MM.1S (cell line): ENCODE data around the gene FUZ.

Experiments used
- EZH2 ChIP-seq: fragments of 300-600 bp; sonication (generic); optimal IDR thresholded peaks from 2 replicates; pipeline ENCODE3; 2017; ENCODE audit warnings: low read depth, mild to moderate bottlenecking, antibody characterized with exemption, low read length, mixed read lengths
- TF ChIP-seq, protein P1 (sequence below): fragments of 300-600 bp; sonication (generic); IDR thresholded peaks from 2 replicates; pipeline ENCODE4 v1.5.1; 2016; ENCODE audit warnings: antibody characterized with exemption, low read length, mixed read lengths

DNA sequence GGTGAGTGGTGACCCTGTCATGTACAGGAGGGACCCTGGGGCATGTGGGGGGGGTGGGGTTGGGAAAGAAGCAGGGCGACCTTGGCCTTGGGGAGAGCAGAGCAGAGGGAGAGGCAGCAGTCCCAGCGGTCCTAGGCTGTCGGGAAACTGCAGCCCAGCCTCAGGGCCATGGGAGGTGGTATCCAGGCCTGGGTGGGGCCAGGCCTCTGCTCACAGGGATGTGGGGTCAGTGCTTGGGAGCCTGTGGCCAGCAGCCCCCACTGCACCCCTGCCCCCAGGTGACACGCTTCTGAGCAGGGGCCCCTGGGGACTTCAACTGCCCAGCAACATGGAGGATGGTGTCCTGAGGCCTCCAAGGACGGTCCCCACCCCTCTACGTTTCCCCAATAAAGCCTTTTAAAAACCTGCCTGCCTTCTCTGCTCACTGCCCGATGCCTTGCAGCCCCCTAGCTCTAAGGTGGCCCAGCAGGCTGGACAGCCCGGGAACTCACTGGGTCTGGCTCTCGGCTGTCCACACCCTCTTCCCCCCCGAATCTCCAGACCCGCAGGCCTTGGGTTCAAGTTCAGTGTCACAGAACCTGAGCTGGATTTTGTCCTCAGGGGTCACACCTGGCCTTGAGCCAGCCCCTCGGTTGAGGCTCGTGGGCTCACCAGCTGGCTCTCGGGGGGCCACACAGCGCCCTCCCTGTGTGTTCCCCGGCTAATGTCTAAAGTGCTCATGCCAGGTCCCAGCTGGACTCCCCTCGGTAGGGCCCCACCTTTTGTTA, 47.4 kb upstream of the FUZ start:
- TF ChIP-seq, protein P1, sequence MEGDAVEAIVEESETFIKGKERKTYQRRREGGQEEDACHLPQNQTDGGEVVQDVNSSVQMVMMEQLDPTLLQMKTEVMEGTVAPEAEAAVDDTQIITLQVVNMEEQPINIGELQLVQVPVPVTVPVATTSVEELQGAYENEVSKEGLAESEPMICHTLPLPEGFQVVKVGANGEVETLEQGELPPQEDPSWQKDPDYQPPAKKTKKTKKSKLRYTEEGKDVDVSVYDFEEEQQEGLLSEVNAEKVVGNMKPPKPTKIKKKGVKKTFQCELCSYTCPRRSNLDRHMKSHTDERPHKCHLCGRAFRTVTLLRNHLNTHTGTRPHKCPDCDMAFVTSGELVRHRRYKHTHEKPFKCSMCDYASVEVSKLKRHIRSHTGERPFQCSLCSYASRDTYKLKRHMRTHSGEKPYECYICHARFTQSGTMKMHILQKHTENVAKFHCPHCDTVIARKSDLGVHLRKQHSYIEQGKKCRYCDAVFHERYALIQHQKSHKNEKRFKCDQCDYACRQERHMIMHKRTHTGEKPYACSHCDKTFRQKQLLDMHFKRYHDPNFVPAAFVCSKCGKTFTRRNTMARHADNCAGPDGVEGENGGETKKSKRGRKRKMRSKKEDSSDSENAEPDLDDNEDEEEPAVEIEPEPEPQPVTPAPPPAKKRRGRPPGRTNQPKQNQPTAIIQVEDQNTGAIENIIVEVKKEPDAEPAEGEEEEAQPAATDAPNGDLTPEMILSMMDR, result no peak
- TF ChIP-seq EZH2, result no peak
